GM21423 (cell line): ENCODE data around the gene MOCOS.
A peak's percentile ranks its signal among the peaks of the same experiment; 100 is the strongest.
"Not testable (repeated sequence)": the region's sequence is repeated elsewhere in the genome, so short reads cannot be mapped to it uniquely, and the experiment has no call there.

ENCODE experiments used
- ATAC-seq: cut with Tn5 transposase; IDR thresholded peaks from one replicate; pipeline ENCODE4 v1.9.1; 2021; ENCODE audit warnings: mild to moderate bottlenecking, moderate library complexity; ENCODE audit not compliant: unreplicated experiment

The MOCOS gene

GRCh38 chr18:36187193-36187825 is at the start of gene MOCOS:
TSS of gene MOCOS (plus strand) at chr18:36187497. CDS start at chr18:36187540, 43 bp downstream.
- ATAC-seq: peak; percentile 67

- ATAC-seq: no peak
Observed at GRCh38 chr18:36139245-36139644, 48.1 kb upstream of the MOCOS start.

- no peak for ATAC-seq
Observed at GRCh38 chr18:36141576-36141975, 45.7 kb upstream of the MOCOS start.

GRCh38 chr18:36142751-36143150 is 44.5 kb upstream of the MOCOS start:
- ATAC-seq: no peak

GRCh38 chr18:36143391-36143790 is 43.9 kb upstream of the MOCOS start:
- no peak for ATAC-seq

GRCh38 chr18:36149514-36150289 is 37.6 kb upstream of the MOCOS start:
- ATAC-seq: peak; percentile 95

GRCh38 chr18:36152781-36153180 is 34.5 kb upstream of the MOCOS start:
- ATAC-seq: no peak

- no peak for ATAC-seq
Observed at GRCh38 chr18:36153203-36153602, 34.1 kb upstream of the MOCOS start.

- ATAC-seq: no peak
Observed at GRCh38 chr18:36153771-36154170, 33.5 kb upstream of the MOCOS start.

- ATAC-seq: no peak
Observed at GRCh38 chr18:36155851-36156757, 31.2 kb upstream of the MOCOS start.

GRCh38 chr18:36157441-36157840 is 29.9 kb upstream of the MOCOS start:
- no peak for ATAC-seq

GRCh38 chr18:36158266-36158867 is 28.9 kb upstream of the MOCOS start:
- ATAC-seq: no peak

- ATAC-seq: no peak
Observed at GRCh38 chr18:36160959-36161371, 26.3 kb upstream of the MOCOS start.

GRCh38 chr18:36162981-36163380 is 24.3 kb upstream of the MOCOS start:
- ATAC-seq: no peak

- ATAC-seq: no peak
Observed at GRCh38 chr18:36167692-36168218, 19.5 kb upstream of the MOCOS start.

GRCh38 chr18:36168296-36168695 is 19.0 kb upstream of the MOCOS start:
- not testable (repeated sequence) for ATAC-seq

- no peak for ATAC-seq
Observed at GRCh38 chr18:36169938-36170337, 17.4 kb upstream of the MOCOS start.

GRCh38 chr18:36175481-36175880 is 11.8 kb upstream of the MOCOS start:
- no peak for ATAC-seq

GRCh38 chr18:36176177-36176584 is 11.1 kb upstream of the MOCOS start:
- ATAC-seq: no peak

- no peak for ATAC-seq
Observed at GRCh38 chr18:36176711-36177110, 10.6 kb upstream of the MOCOS start.

- no peak for ATAC-seq
Observed at GRCh38 chr18:36177913-36178312, 9.4 kb upstream of the MOCOS start.
